ENCODE results near the gene EEF1AKMT2.
A peak's percentile ranks its signal among the peaks of the same experiment; 100 is the strongest.
"Not testable (repeated sequence)": the region's sequence is repeated elsewhere in the genome, so short reads cannot be mapped to it uniquely, and the experiment has no call there.

Gene EEF1AKMT2

GRCh38 chr10:124755581-124755980 is 36.1 kb downstream of the EEF1AKMT2 start:
- no peak for DNase-seq (ENCODE audit: low read depth)

GRCh38 chr10:124754227-124754626 is 37.5 kb downstream of the EEF1AKMT2 start:
- DNase-seq (ENCODE audit: low read depth): no peak

DNA sequence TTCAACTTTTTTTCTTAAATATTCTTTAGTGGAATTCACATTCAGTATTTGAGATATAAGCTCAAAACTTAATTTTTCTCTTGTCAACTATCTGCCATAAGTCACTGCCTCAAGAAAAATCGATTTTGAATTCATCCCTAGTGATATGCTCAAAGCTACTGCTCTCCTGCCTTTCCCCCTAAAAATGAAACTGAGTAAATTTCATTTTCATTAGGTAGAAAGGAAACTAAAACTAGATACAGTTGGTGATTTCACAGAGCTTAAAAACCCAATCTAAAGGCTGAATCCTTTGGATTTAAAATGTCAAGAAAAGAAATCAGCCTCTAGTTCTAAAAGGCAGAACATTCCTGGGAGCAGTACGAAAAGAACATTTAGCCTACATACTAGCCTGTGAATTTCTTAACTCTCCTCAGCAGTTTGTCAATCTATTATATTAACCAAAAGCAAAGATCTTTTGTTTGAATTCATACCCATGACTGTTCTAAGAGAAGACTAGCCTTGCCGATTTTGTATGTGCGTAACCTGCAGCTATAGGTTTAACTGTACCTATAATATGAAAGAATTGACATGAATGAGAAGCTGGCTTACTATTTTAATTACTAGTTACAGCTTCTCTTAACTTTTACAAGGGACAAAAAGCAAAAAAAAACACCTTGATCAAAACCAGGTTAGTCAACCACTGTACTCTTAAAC is 42.6 kb downstream of the EEF1AKMT2 start:
- no peak for DNase-seq (ENCODE audit: low read depth)

DNA sequence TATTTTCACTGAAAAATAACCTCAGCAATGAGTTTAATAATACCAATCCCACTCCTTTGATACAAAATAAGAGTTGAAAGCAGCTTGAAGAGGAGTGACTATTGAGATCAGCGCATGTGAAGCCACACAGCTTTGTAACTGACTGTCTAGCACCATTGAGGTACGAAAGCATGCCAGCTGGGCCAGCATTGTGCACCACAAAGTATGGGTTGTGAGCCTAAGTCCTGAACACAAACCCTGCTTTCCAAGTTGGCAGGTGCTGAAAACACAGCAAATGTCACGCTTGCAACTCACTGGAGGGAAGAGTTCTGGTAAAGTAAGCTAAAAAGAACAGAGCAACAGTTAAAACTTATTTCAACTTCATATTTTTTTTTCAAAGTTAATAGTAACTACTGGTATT is 43.5 kb downstream of the EEF1AKMT2 start:
- no peak for DNase-seq (ENCODE audit: low read depth)

GRCh38 chr10:124747745-124748144 is 43.9 kb downstream of the EEF1AKMT2 start:
- DNase-seq (ENCODE audit: low read depth): no peak

DNA sequence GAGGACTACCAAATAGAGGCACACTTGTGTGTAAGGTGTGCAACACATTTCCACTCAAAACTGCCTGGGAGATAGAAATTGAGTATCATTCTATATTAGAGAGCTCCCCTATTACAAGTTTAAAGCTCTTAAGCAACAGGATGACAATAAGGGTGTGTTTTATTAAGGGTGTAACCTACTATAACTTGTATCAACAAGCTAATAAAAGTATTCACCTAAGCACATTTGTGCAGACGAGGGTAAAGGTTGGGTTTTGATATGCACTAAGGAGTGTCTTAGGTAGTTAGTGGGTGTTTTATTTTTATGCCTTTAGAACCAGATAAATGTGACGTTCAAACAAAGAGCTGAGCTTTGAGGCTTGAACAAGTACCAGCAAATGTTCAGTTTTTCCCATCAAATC is 44.7 kb downstream of the EEF1AKMT2 start:
- DNase-seq (ENCODE audit: low read depth): no peak

DNA sequence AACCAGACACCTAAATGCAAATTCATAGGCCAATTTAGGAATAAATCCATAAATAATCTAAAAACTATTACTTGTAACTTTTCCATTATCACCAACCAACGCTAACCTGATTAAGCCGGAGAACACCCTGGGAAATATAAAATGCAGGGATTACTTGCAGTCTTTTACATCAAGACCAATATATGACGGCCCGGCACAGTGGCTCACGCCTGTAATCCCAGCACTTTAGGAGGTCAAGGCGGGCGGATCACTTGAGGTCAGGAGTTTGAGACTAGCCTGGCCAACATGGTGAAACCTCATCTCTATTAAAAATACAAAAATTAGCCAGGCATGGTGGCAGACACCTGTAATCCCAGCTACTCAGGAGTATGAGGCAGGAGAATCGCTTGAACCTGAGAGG is 45.2 kb downstream of the EEF1AKMT2 start:
- DNase-seq (ENCODE audit: low read depth): not testable (repeated sequence)

- no peak for DNase-seq (ENCODE audit: low read depth)
These were observed 46.0 kb downstream of the EEF1AKMT2 start for GRCh38 chr10:124745673-124746072.

GRCh38 chr10:124745252-124745651 is 46.4 kb downstream of the EEF1AKMT2 start:
- no peak for DNase-seq (ENCODE audit: low read depth)

GRCh38 chr10:124744102-124745050 is 47.3 kb downstream of the EEF1AKMT2 start, which contains the start of gene FAM53B:
Gene FAM53B (minus strand): TSS chr10:124744378. CDS start chr10:124706713, 37,665 bp downstream.
- DNase-seq (ENCODE audit: low read depth): peak; percentile 73

GRCh38 chr10:124743191-124744101 is 48.2 kb downstream of the EEF1AKMT2 start:
- no peak for DNase-seq (ENCODE audit: low read depth)

DNA sequence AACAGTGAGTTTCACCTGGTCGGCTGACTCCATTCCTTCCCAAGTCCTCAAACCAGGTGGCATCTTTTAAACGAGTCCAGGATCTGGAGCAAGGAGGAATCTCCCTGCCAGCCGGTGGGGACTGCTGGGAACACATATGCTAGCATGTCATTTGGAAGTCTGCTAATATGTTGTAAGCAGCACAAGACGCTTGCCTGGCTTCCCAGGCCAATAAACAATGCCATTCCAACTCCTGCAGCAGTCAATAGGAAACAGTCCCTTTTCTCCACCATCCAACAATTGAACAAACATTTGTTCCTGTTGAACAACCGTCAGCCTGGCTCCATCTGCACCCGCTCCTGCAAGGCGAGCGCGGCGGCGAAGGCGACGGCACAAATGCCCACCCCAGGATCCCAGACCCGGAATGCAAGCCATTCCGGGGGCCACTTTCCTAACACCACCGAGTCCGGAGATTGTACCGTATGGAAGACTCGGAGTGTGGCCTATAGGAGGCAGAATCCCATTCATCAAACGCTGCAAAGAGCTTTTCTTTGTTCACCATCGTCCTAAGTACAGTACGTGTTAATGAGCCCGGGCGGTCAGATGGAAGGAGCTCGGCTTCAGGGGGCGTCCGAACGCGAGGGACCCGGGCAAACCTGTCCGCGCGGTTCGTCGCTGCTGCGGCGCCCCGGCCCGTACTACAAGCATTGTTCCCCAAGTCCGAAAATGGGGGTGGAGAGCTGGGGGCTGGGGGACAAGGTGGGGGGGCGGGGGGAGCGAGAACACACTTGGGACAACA is 49.1 kb downstream of the EEF1AKMT2 start:
- DNase-seq (ENCODE audit: low read depth): no peak

- DNase-seq (ENCODE audit: low read depth): no peak
These were observed 49.7 kb downstream of the EEF1AKMT2 start for GRCh38 chr10:124741922-124742412.

DNA sequence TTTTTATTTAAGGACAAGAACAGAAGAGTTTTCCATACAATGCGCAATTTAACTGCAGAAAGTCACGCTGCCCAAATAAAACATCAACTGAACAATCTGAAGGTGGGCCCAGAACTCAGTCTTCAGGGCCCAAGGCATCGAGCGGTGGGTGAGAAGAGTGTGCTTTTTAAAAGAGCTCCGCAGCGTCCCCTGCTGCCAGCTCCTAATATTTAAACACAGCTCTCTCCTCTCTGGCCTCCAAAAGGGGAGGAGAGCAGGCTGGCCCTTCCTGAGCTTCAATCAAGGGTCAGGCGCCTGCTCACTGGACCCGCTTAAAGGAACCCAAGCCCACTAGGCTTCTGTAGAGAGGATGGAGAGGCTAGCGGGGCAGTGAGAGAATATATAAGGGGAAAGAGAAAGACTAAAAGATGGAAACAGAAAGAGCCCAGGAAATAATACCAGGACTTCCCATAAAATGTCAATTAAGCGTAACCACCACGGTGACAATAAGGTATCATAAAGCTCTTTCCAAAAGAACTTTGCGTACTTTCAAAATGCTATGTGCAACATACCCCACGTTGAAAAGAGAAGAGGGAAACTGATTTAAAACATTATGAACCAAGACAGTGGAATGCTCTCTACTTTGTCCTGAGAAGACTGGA is 50.3 kb downstream of the EEF1AKMT2 start:
- DNase-seq (ENCODE audit: low read depth): peak; percentile 61

DNA sequence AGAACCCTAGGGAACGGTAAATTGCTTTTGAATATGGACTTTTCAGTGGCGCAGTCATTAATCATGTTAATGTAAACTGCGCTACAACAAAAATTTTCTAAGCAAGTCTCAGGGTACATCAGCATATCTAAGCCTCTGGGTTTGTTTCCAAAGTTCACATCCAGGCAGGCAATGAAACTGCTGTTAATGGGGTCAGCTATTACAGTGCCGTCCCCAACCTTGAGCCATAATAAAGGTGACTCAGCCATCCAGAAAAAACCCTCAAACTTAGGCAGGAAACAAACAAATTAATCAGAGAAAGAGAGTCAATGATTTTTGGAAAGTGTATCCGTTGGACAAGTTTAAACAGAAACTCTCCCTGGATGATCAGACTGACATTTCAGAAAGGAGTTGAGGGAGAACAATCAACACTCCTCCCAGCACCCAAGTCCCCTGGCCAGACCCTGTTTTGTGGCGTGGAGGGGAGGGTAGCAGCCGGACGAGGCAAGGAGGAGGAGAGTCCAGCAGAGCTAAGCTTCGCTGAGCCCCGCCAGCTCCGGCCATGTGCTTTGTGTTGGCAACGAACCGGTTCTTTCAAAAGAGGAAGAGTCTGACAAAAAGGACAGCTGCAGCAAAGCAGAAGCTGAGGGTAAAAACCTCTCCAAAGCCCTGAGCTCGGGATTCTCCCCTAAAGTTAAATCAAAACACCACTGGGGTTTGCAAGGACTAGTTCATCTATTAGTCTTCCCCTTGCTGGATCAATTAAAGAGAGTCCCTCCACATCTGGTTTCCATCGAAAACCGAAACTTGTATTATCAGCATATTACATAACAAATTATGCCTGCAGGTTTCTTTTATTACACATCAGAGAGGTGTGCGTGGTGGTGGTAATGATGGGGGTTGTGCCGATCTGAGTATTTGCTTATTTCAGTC is 51.1 kb downstream of the EEF1AKMT2 start:
- DNase-seq (ENCODE audit: low read depth): no peak

DNA sequence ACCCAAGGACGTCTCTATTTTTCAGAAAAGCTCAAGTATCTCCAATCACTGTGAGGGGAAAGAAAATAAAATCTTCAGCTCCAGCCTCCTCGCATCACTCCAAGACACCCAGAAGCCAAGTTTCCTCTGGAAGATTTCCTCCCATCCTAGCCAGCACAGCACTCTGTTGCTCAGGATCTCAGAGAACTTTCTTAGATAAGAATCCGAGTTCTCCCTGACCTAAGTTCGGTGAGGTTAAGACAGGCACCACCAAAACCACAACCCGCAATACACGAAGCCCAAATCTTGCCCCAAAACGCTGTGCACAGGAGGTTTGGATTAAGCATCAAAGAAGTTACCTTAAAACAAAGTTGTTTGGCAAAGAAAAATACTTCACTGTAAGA is 51.7 kb downstream of the EEF1AKMT2 start:
- DNase-seq (ENCODE audit: low read depth): no peak

GRCh38 chr10:124739119-124739921 is 52.4 kb downstream of the EEF1AKMT2 start:
- no peak for DNase-seq (ENCODE audit: low read depth)

GRCh38 chr10:124738441-124738840 is 53.2 kb downstream of the EEF1AKMT2 start:
- DNase-seq (ENCODE audit: low read depth): no peak

- no peak for DNase-seq (ENCODE audit: low read depth)
These were observed 54.0 kb downstream of the EEF1AKMT2 start for GRCh38 chr10:124737708-124738107.
